ENCODE results near the gene CDKN2AIP. TPM values are rescaled to one million over a fixed set of nuclear protein-coding genes. Genes with fewer than 3 reads are reported as not detected.

Gene CDKN2AIP
- total and polyA plus RNA-seq, 2 of the 4 experiments (the other 2 are of a cell fraction): 11.0 to 16.8 TPM

GRCh38 chr4:183485411-183486160 lies 41.1 kb downstream of the CDKN2AIP start:
- no peak overlapping the region for H3K4me3 ChIP-seq (ENCODE audit: insufficient read depth, low read depth, low read length)
- H3K79me1 ChIP-seq (ENCODE audit: low read depth in 1 of 2, low read length in 2 of 2): no peaks in the 10 kb centered on the region
- H3K4ac ChIP-seq (ENCODE audit: low read depth, low read length): no peak overlapping the region
- ChIA-PET CTCF (interaction anchor here (0.6 kb wide), 1 partner anchor 153 kb away, joined by 3 read pairs; no protein-coding TSS in a partner anchor), POLR2A (ENCODE audit: unreplicated experiment) (no interaction called here)
- no peaks in the 10 kb centered on the region for H3K27me3 ChIP-seq (ENCODE audit: control insufficient read depth, insufficient read depth, low read length)
- WGBS, 2 experiments (ENCODE audit: extremely low coverage in 2 of 2, insufficient read length in 1 of 2): 60% methylated on average over 1 of the region's 11 CpGs; no CpG with 5 or more reads in 1 of the 2 experiments
- H2BK20ac ChIP-seq (ENCODE audit: low read depth, low read length): no peak overlapping the region
- H2AFZ ChIP-seq (replicated peaks; ENCODE audit: low read length, poor library complexity): no peak overlapping the region
- no peak overlapping the region for H3K9ac ChIP-seq (ENCODE audit: low read depth, low read length)
- no TSS peak for BruUV-seq (replicated peaks)
- no peak overlapping the region for H4K91ac ChIP-seq (ENCODE audit: insufficient read depth, low read depth, low read length)
- H3K4me1 ChIP-seq (ENCODE audit: control insufficient read depth, insufficient read depth, low read length): no peaks in the 10 kb centered on the region
- no peak overlapping the region for H3K18ac ChIP-seq (ENCODE audit: low read depth, low read length)
- TF ChIP-seq CTCF (conservative IDR thresholded peaks at IDR 0.05; ENCODE audit: low read depth, low read length) (no peak), MAZ (IDR thresholded peaks at IDR 0.05; ENCODE audit: borderline replicate concordance, low read depth, low read length) (no peak), FOS (IDR thresholded peaks at IDR 0.05; ENCODE audit: low read depth, low read length) (no peak), RAD21 (IDR thresholded peaks at IDR 0.05; ENCODE audit: low read length) (no peak), BHLHE40 (IDR thresholded peaks at IDR 0.05; ENCODE audit: low read depth, low read length) (no peak), RCOR1 (IDR thresholded peaks at IDR 0.05; ENCODE audit: insufficient replicate concordance, low read length) (no peak), MXI1 (IDR thresholded peaks at IDR 0.05; ENCODE audit: borderline replicate concordance, low read depth, low read length) (no peak), ELK1 (IDR thresholded peaks at IDR 0.05; ENCODE audit: borderline replicate concordance, low read depth, low read length) (no peak), RFX5 (IDR thresholded peaks at IDR 0.05; ENCODE audit: low read depth, low read length) (no peak), NFE2L2 (IDR thresholded peaks at IDR 0.05; ENCODE audit: low read depth, low read length) (no peak), SMC3 (IDR thresholded peaks at IDR 0.05; ENCODE audit: low read depth, low read length) (no peak), CEBPB (IDR thresholded peaks at IDR 0.05; ENCODE audit: low read depth, low read length) (no peak), POLR2A (IDR thresholded peaks at IDR 0.05; ENCODE audit: low read depth, low read length) (no peak), MAFK (IDR thresholded peaks at IDR 0.05; ENCODE audit: low read depth, low read length) (no peak), USF2 (IDR thresholded peaks at IDR 0.05; ENCODE audit: low read depth, low read length) (no peak), CHD1 (IDR thresholded peaks at IDR 0.05; ENCODE audit: low read depth, low read length) (no peak)
- no peak overlapping the region for H3K56ac ChIP-seq (ENCODE audit: extremely low read depth, insufficient read depth, low read length)
- H2BK120ac ChIP-seq (ENCODE audit: low read depth, low read length): no peak overlapping the region
- H3K36me3 ChIP-seq (ENCODE audit: control insufficient read depth, insufficient read depth, low read length): no peaks in the 10 kb centered on the region
- in situ Hi-C loops (cut with MboI; ENCODE audit: low sequenced_read_pairs): no loop called here
- H3K27ac ChIP-seq (ENCODE audit: insufficient read depth, low read length): no peak overlapping the region
- dilution Hi-C loops (cut with HindIII; ENCODE audit: low sequenced_read_pairs, unreplicated experiment): no loop called here
- no peak overlapping the region for H2AK9ac ChIP-seq (replicated peaks; ENCODE audit: low read depth, low read length, poor library complexity)
- peak; percentile 47 for DNase-seq
- no peak overlapping the region for H2BK15ac ChIP-seq (ENCODE audit: low read depth, low read length)
- H4K5ac ChIP-seq (ENCODE audit: low read depth, low read length): no peak overlapping the region
- no peak overlapping the region for H3K14ac ChIP-seq (replicated peaks; ENCODE audit: low read depth, low read length)
- no peaks in the 10 kb centered on the region for H3K9me1 ChIP-seq (ENCODE audit: insufficient read depth, low read length)
- no peak overlapping the region for H2AK5ac ChIP-seq (ENCODE audit: low read depth, low read length)
- H3K23ac ChIP-seq (ENCODE audit: low read depth, low read length): no peak overlapping the region
- peak; percentile 44; the same call in 1 of the 2 replicates for ATAC-seq (ENCODE audit: low read depth)
- peak overlapping the region; percentile 30 for H2BK5ac ChIP-seq (ENCODE audit: low read depth, low read length, poor library complexity, severe bottlenecking)
- intact Hi-C loops (cut with micrococcal nuclease): no loop called here
- no peaks in the 10 kb centered on the region for H4K20me1 ChIP-seq (ENCODE audit: insufficient read depth, low read length)
- no peak overlapping the region for H3K4me2 ChIP-seq (ENCODE audit: low read depth, low read length)
- no peak overlapping the region for H4K8ac ChIP-seq (ENCODE audit: low read depth in 2 of 2, low read length in 2 of 2)
- H3K9me3 ChIP-seq (ENCODE audit: control insufficient read depth, insufficient read depth, low read length): no peaks in the 10 kb centered on the region

Measured in IMR-90 (cell line).